IMR-90 (cell line): ENCODE measurements around the gene PKD1L1. TPM values are rescaled to one million over a fixed set of nuclear protein-coding genes. Genes with fewer than 3 reads are reported as not detected.
A peak's percentile ranks its signal among the peaks of the same experiment; 100 is the strongest.

Experiments
- ATAC-seq: fragments of 200-7000 bp; cut with Tn5 transposase; 2 replicates; pipeline ENCODE4 v1.9.1; 2020; ENCODE audit warnings: low read depth, mild to moderate bottlenecking, moderate library complexity
- BruUV-seq: library from RNA; stranded (reverse); fragments of 400-500 nt; replicated peaks from 2 replicates; lab custom pipeline; 2021; lab: Mats Ljungman, UMichigan
- CTCF ChIA-PET: fragments of 300-600 bp; formaldehyde crosslinking; extraction: SDS; loops from one replicate; lab custom pipeline; 2021; ENCODE audit warnings: antibody characterized with exemption; lab: Yijun Ruan, JAX
- POLR2A ChIA-PET: fragments of 300-600 bp; sonication (Branson Sonifier 250); formaldehyde crosslinking; loops from one replicate; lab custom pipeline; 2022; ENCODE audit warnings: antibody characterized with exemption; ENCODE audit not compliant: unreplicated experiment; lab: Charles Lee
- DNase-seq: peaks from one replicate; pipeline ENCODE4 v3.0.0; 2013
- H2AFZ ChIP-seq: replicated peaks from 2 replicates; pipeline ENCODE3; 2013; ENCODE audit warnings: low read length, mild to moderate bottlenecking; ENCODE audit not compliant: poor library complexity
- H2AK5ac ChIP-seq: 2 replicates; pipeline ENCODE4 v1.6.1; 2013; ENCODE audit warnings: low read depth, low read length, inconsistent platforms
- H2AK9ac ChIP-seq: replicated peaks from 2 replicates; pipeline ENCODE3; 2013; ENCODE audit warnings: mild to moderate bottlenecking, low read depth, low read length, moderate library complexity; ENCODE audit not compliant: poor library complexity
- H2BK120ac ChIP-seq: 2 replicates; pipeline ENCODE4 v1.6.1; 2013; ENCODE audit warnings: low read depth, low read length, inconsistent platforms
- H2BK15ac ChIP-seq: 3 replicates; pipeline ENCODE4 v1.6.1; 2013; ENCODE audit warnings: low read depth, low read length, inconsistent platforms
- H2BK20ac ChIP-seq: 2 replicates; pipeline ENCODE4 v1.6.1; 2013; ENCODE audit warnings: low read depth, mild to moderate bottlenecking, inconsistent platforms, low read length, moderate library complexity
- H2BK5ac ChIP-seq: 2 replicates; pipeline ENCODE4 v1.6.1; 2013; ENCODE audit warnings: mild to moderate bottlenecking, low read depth, low read length, inconsistent platforms; ENCODE audit not compliant: poor library complexity, severe bottlenecking
- H3K14ac ChIP-seq: replicated peaks from 2 replicates; pipeline ENCODE4 v1.6.1; 2013; ENCODE audit warnings: low read depth, low read length, inconsistent platforms
- H3K18ac ChIP-seq: 2 replicates; pipeline ENCODE4 v1.6.1; 2013; ENCODE audit warnings: low read depth, low read length, control low read depth
- H3K23ac ChIP-seq: 2 replicates; pipeline ENCODE4 v1.6.1; 2013; ENCODE audit warnings: low read depth, low read length, inconsistent platforms
- H3K27ac ChIP-seq: 2 replicates; pipeline ENCODE4 v1.5.1; 2013; ENCODE audit warnings: mild to moderate bottlenecking, control low read depth, low read length; ENCODE audit not compliant: insufficient read depth
- H3K27me3 ChIP-seq: 2 replicates; pipeline ENCODE4 v1.6.1; 2013; ENCODE audit warnings: low read length; ENCODE audit not compliant: control insufficient read depth, insufficient read depth
- H3K36me3 ChIP-seq: 2 replicates; pipeline ENCODE4 v1.6.1; 2013; ENCODE audit warnings: low read length, mixed read lengths; ENCODE audit not compliant: control insufficient read depth, insufficient read depth
- H3K4ac ChIP-seq: 2 replicates; pipeline ENCODE4 v1.6.1; 2013; ENCODE audit warnings: low read depth, low read length, inconsistent platforms
- H3K4me1 ChIP-seq: 2 replicates; pipeline ENCODE4 v1.6.1; 2013; ENCODE audit warnings: low read length, mixed read lengths; ENCODE audit not compliant: control insufficient read depth, insufficient read depth
- H3K4me2 ChIP-seq: 2 replicates; pipeline ENCODE4 v1.6.1; 2013; ENCODE audit warnings: low read depth, mild to moderate bottlenecking, control low read depth, low read length, moderate library complexity
- H3K4me3 ChIP-seq: 2 replicates; pipeline ENCODE4 v1.5.1; 2013; ENCODE audit warnings: low read depth, mild to moderate bottlenecking, control low read depth, low read length, moderate library complexity; ENCODE audit not compliant: insufficient read depth
- H3K56ac ChIP-seq: 2 replicates; pipeline ENCODE4 v1.6.1; 2013; ENCODE audit warnings: low read length, inconsistent platforms; ENCODE audit not compliant: insufficient read depth; ENCODE audit errors: extremely low read depth
- H3K79me1 ChIP-seq, 2 experiments: 2 replicates each; pipeline ENCODE4 v1.6.1; 2013; ENCODE audit warnings: low read length in 2 of 2, inconsistent platforms in 1 of 2, low read depth in 1 of 2
- H3K9ac ChIP-seq: 2 replicates; pipeline ENCODE4 v1.6.1; 2013; ENCODE audit warnings: low read depth, low read length, control low read depth
- H3K9me1 ChIP-seq: 2 replicates; pipeline ENCODE4 v1.6.1; 2013; ENCODE audit warnings: low read length, inconsistent platforms; ENCODE audit not compliant: insufficient read depth
- H3K9me3 ChIP-seq: 2 replicates; pipeline ENCODE4 v1.6.1; 2013; ENCODE audit warnings: low read length; ENCODE audit not compliant: control insufficient read depth, insufficient read depth
- H4K20me1 ChIP-seq: 2 replicates; pipeline ENCODE4 v1.6.1; 2013; ENCODE audit warnings: low read length, inconsistent platforms; ENCODE audit not compliant: insufficient read depth
- H4K5ac ChIP-seq: 2 replicates; pipeline ENCODE4 v1.6.1; 2013; ENCODE audit warnings: mild to moderate bottlenecking, low read depth, low read length, control low read depth
- H4K8ac ChIP-seq, 2 experiments: 2 replicates each; pipeline ENCODE4 v1.6.1; 2013; ENCODE audit warnings: low read depth in 2 of 2, low read length in 2 of 2, control low read depth in 1 of 2, inconsistent platforms in 1 of 2
- H4K91ac ChIP-seq: 2 replicates; pipeline ENCODE4 v1.6.1; 2013; ENCODE audit warnings: low read depth, low read length, inconsistent platforms; ENCODE audit not compliant: insufficient read depth
- BHLHE40 ChIP-seq: fragments of 150-350 bp; IDR thresholded peaks from 2 replicates; pipeline ENCODE4 v1.6.1; 2016; ENCODE audit warnings: mild to moderate bottlenecking, low read depth, low read length
- CTCF ChIP-seq: conservative IDR thresholded peaks from 2 replicates; pipeline ENCODE4 v1.5.1; 2012; ENCODE audit warnings: mild to moderate bottlenecking, low read depth, low read length, improper control_type of control experiment
- MAZ ChIP-seq: IDR thresholded peaks from 2 replicates; pipeline ENCODE4 v1.6.1; 2012; ENCODE audit warnings: low read depth, mild to moderate bottlenecking, low read length, improper control_type of control experiment, moderate library complexity, borderline replicate concordance
- RAD21 ChIP-seq: IDR thresholded peaks from 2 replicates; pipeline ENCODE4 v1.6.1; 2012; ENCODE audit warnings: low read length, improper control_type of control experiment
- SMC3 ChIP-seq: fragments of 150-350 bp; IDR thresholded peaks from 2 replicates; pipeline ENCODE4 v1.6.1; 2016; ENCODE audit warnings: low read depth, mild to moderate bottlenecking, antibody characterized with exemption, low read length, moderate library complexity
- USF2 ChIP-seq: fragments of 150-350 bp; IDR thresholded peaks from 2 replicates; pipeline ENCODE4 v1.6.1; 2017; ENCODE audit warnings: mild to moderate bottlenecking, antibody characterized with exemption, low read length, low read depth
- WGBS, 2 experiments: methylation state at CpG; one replicate each; pipeline versions ENCODE4 v1.1.5 to v1.1.7; 2013; ENCODE audit warnings: missing lambda C conversion rate in 2 of 2; ENCODE audit not compliant: insufficient read length in 1 of 2; ENCODE audit errors: extremely low coverage in 2 of 2; 5-methylcytosine and 5-hydroxymethylcytosine counted together
- dilution Hi-C: fragments of 300-500 bp; cut with HindIII; formaldehyde crosslinking; loops from one replicate; pipeline ENCODE4 v1.14.3; 2018; ENCODE audit warnings: low sequenced_read_pairs; ENCODE audit not compliant: unreplicated experiment
- in situ Hi-C: fragments of 300-500 bp; cut with MboI; formaldehyde crosslinking; loops from 3 replicates; pipeline ENCODE4 v1.14.3; 2019; ENCODE audit warnings: low sequenced_read_pairs, inconsistent platforms, mixed read lengths
- intact Hi-C: fragments of 100-400 bp; cut with micrococcal nuclease; formaldehyde crosslinking; loops from 2 replicates; pipeline ENCODE4 v1.10.0; 2022
- polyA plus RNA-seq, 3 experiments: library from polyadenylated mRNA; depleted of rRNA; stranded (reverse); fragments of >200 nt; gene quantifications; 2 replicates each; pipeline ENCODE4 v1.2.3, GENCODE V29; 2012; ENCODE audit warnings: low replicate concordance in 1 of 3
- total RNA-seq: library from RNA; depleted of rRNA; stranded (reverse); fragments of >200 nt; gene quantifications from 2 replicates; pipeline ENCODE4 v1.2.3, GENCODE V29; 2012

The PKD1L1 gene
- total and polyA plus RNA-seq, 2 of the 4 experiments (the other 2 are of a cell fraction): under 0.01 to 0.15 TPM

GRCh38 chr7:47757921-47758411, 190.3 kb downstream of the PKD1L1 start:
- peak overlapping the region; percentile 74 for H2BK5ac ChIP-seq
- H3K36me3 ChIP-seq: no peaks in the 10 kb centered on the region
- ATAC-seq (peak; percentile 87), DNase-seq (peak; percentile 73)
- no peaks in the 10 kb centered on the region for H3K79me1 ChIP-seq
- no TSS peak for BruUV-seq
- intact Hi-C loops: no loop called here
- peak overlapping the region; percentile 65; the same call in 1 of the 2 replicates for H4K5ac ChIP-seq
- H2AFZ ChIP-seq: peak overlapping the region; percentile 82
- CTCF ChIA-PET: no interaction called here
- TF ChIP-seq CTCF (no peak), MAZ (no peak), RAD21 (peak; percentile 13; the same call in 1 of the 2 replicates), USF2 (peak; percentile 28; the same call in 1 of the 2 replicates), BHLHE40 (peak; percentile 74; the same call in 1 of the 2 replicates), SMC3 (peak; percentile 11; the same call in 1 of the 2 replicates)
- H3K14ac ChIP-seq: peak overlapping the region; percentile 26
- H4K20me1 ChIP-seq: no peaks in the 10 kb centered on the region
- H3K9me3 ChIP-seq: no peaks in the 10 kb centered on the region
- H3K27me3 ChIP-seq: no peaks in the 10 kb centered on the region
- H3K4me3 ChIP-seq: no peak overlapping the region
- peak overlapping the region; percentile 90 for H2BK20ac ChIP-seq
- WGBS, 2 experiments: 65% methylated on average over 4 of the region's 10 CpGs; no CpG with 5 or more reads in 1 of the 2 experiments
- H3K4me1 ChIP-seq: peaks cover 19% of the 10 kb centered on the region
- peak overlapping the region; percentile 76 for H3K4ac ChIP-seq
- POLR2A ChIA-PET: interaction anchor here (0.6 kb wide), 1 partner anchor 138 kb away, joined by 3 read pairs; no protein-coding TSS in a partner anchor
- H2BK15ac ChIP-seq: peak overlapping the region; percentile 5; the same call in 1 of the 3 replicates
- H3K56ac ChIP-seq: no peak overlapping the region
- no peak overlapping the region for H3K27ac ChIP-seq
- H3K23ac ChIP-seq: peak overlapping the region; percentile 46; the same call in 1 of the 2 replicates
- peak overlapping the region; percentile 17; the same call in 1 of the 2 replicates for H2AK5ac ChIP-seq
- H4K8ac ChIP-seq: peak overlapping the region; percentile 1 to 81; a peak in 3 of 4 replicates
- peak overlapping the region; percentile 16; the same call in 1 of the 2 replicates for H3K9ac ChIP-seq
- H2BK120ac ChIP-seq: peak overlapping the region; percentile 91
- H3K9me1 ChIP-seq: peaks cover 7% of the 10 kb centered on the region
- peak overlapping the region; percentile 74; the same call in 1 of the 2 replicates for H3K18ac ChIP-seq
- dilution Hi-C loops: no loop called here
- in situ Hi-C loops: no loop called here
- H4K91ac ChIP-seq: peak overlapping the region; percentile 47
- H2AK9ac ChIP-seq: no peak overlapping the region
- peak overlapping the region; percentile 12; the same call in 1 of the 2 replicates for H3K4me2 ChIP-seq
